ENCODE data around the gene TRIML2. TPM values are rescaled to one million over a fixed set of nuclear protein-coding genes. Genes with fewer than 3 reads are reported as not detected.

Gene TRIML2
- total and polyA plus RNA-seq, 2 of the 13 experiments (the other 11 are each of a cell fraction or from before 2014, with no cell fraction given), result not detected

DNA sequence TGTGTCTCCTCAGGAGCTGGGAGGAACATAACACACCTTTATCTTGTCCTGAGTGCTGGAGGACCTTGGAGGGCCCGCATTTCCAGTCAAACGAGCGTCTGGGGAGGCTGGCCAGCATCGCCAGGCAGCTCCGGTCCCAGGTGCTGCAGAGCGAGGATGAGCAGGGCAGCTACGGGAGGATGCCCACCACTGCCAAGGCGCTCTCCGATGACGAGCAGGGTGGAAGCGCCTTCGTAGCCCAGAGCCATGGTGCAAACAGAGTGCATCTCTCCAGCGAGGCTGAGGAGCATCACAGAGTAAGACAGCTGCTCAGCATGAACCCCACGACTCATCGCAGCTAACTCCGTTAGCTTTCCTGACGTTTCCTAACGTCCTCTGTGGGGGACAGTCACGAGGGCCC is 30.3 kb upstream of the TRIML2 start (continued):
- TF ChIP-seq MEIS2 (CRISPR knock-in tag; IDR thresholded peaks at IDR 0.05) (no peak), ELF3 (CRISPR knock-in tag; IDR thresholded peaks at IDR 0.05) (no peak), GABPA (IDR thresholded peaks at IDR 0.05; ENCODE audit: low read depth, low read length) (no peak), GABPA (CRISPR knock-in tag; IDR thresholded peaks at IDR 0.05; ENCODE audit: low read depth) (no peak), AGO2 (optimal IDR thresholded peaks at IDR 0.05; ENCODE audit: low read depth, low read length) (no peak), ZNF773 (CRISPR knock-in tag; IDR thresholded peaks at IDR 0.05; ENCODE audit: borderline replicate concordance) (no peak)

DNA sequence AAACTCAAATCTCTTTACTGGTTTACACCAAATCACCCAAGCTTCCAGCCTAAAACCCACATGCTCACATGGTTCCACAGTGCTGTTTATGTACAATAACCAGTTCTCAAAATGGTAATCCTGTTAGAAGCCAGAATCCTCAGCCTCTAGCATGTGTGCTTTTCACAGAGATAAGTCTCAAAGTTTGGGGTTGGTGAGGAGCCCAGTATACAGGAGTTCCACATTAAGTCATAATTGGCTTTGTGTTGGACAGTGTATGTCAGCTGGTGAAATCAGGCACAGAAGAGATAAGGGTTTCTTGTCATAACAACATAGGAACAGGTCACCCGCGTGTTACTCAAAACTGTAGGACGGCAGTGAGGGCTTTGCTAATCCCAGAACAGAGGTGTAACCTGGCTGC is 29.7 kb upstream of the TRIML2 start, which contains the start of gene TRIML1:
Gene TRIML1 (plus strand): TSS at position 301 of the 400 bp plus-strand sequence. CDS start 118 bp downstream, outside the sequence.
- no peak within 1 kb of the TSS for H3K9ac ChIP-seq (ENCODE audit: insufficient read depth, low read depth, low read length)
- POLR2A ChIA-PET, result no interaction called here
- H3K4me2 ChIP-seq (ENCODE audit: low read depth, low read length), result no peak within 1 kb of the TSS
- 13% methylated on average over 3 of the region's 3 CpGs for WGBS (ENCODE audit: low lambda C conversion rate)
- DNase-seq (ENCODE audit: low spot score) (no peak), ATAC-seq (no peak), FAIRE-seq (no peak)
- CTCF ChIA-PET (ENCODE audit: low intra/inter-chr PET ratio, low total read pairs), result no interaction called here
- no peaks in the 10 kb centered on the region for H3K9me3 ChIP-seq (ENCODE audit: low read length)
- TF ChIP-seq ZFYVE20 (CRISPR knock-in tag; IDR thresholded peaks at IDR 0.05; ENCODE audit: borderline replicate concordance, low read depth), result no peak
- no peak for TF ChIP-seq RXRA (CRISPR knock-in tag; IDR thresholded peaks at IDR 0.05)
- no peaks in the 10 kb centered on the region for H3K4me1 ChIP-seq (ENCODE audit: insufficient read depth, low read length)
- H3K27ac ChIP-seq (ENCODE audit: extremely low read length, insufficient read depth, low read length), result no peak within 1 kb of the TSS
- H4K20me1 ChIP-seq (ENCODE audit: insufficient read depth, low read length), result no peaks in the 10 kb centered on the region
- peaks cover 0 to 10% of the 10 kb centered on the region in 2 experiments; a peak in 3 of 5 replicates for H3K27me3 ChIP-seq (ENCODE audit: control insufficient read depth in 1 of 2, insufficient read depth in 2 of 2, low read length in 2 of 2)
- in situ Hi-C loops (cut with HindIII; ENCODE audit: extremely low pct_ligation_motif_present, low pct_unique_long_range_greater_than_20kb) (no loop called here), intact Hi-C loops (cut with micrococcal nuclease; ENCODE audit: unreplicated experiment) (no loop called here)
- H3K4me3 ChIP-seq (replicated peaks in 1 of 3; ENCODE audit: insufficient read depth in 1 of 3, low read depth in 2 of 3, low read length in 3 of 3), result no peak within 1 kb of the TSS
- H3K36me3 ChIP-seq (replicated peaks in 1 of 2; ENCODE audit: control insufficient read depth in 1 of 2, insufficient read depth in 2 of 2, low read length in 2 of 2), result no peaks in the 10 kb centered on the region
- BruUV-seq (replicated peaks), result no TSS peak
- no peak within 1 kb of the TSS for H2AFZ ChIP-seq (ENCODE audit: low read length)
- no peaks in the 10 kb centered on the region for H3K79me2 ChIP-seq (ENCODE audit: insufficient read depth, low read length)

DNA sequence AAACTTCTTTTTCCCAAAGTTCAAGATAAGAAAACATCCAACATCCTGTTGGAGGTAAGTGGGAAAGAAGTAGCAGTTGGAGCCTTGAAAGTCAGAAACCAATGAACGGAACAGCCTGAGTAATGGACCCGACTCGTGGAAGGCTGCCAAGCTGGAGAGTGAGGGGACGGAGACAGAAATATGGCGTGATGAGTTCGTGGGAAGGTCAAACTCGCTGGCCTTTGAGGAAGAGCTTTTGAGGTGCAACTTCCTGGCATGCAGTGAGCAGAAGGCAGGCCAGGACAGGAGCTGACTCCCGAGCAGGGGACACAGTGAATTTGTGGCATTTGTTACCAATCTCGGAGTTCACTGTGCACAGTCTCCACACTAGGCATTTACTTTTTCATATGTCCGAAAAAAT is 28.8 kb upstream of the TRIML2 start:
- intact Hi-C loops (cut with micrococcal nuclease; ENCODE audit: unreplicated experiment), result no loop called here
- no peak for FAIRE-seq
- CTCF ChIA-PET (ENCODE audit: low intra/inter-chr PET ratio, low total read pairs), result no interaction called here
- TF ChIP-seq, protein P1, sequence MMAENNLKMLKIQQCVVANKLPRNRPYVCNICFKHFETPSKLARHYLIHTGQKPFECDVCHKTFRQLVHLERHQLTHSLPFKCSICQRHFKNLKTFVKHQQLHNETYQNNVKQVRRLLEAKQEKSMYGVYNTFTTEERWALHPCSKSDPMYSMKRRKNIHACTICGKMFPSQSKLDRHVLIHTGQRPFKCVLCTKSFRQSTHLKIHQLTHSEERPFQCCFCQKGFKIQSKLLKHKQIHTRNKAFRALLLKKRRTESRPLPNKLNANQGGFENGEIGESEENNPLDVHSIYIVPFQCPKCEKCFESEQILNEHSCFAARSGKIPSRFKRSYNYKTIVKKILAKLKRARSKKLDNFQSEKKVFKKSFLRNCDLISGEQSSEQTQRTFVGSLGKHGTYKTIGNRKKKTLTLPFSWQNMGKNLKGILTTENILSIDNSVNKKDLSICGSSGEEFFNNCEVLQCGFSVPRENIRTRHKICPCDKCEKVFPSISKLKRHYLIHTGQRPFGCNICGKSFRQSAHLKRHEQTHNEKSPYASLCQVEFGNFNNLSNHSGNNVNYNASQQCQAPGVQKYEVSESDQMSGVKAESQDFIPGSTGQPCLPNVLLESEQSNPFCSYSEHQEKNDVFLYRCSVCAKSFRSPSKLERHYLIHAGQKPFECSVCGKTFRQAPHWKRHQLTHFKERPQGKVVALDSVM (CRISPR knock-in tag; IDR thresholded peaks at IDR 0.05), result no peak
- TF ChIP-seq, protein P2, sequence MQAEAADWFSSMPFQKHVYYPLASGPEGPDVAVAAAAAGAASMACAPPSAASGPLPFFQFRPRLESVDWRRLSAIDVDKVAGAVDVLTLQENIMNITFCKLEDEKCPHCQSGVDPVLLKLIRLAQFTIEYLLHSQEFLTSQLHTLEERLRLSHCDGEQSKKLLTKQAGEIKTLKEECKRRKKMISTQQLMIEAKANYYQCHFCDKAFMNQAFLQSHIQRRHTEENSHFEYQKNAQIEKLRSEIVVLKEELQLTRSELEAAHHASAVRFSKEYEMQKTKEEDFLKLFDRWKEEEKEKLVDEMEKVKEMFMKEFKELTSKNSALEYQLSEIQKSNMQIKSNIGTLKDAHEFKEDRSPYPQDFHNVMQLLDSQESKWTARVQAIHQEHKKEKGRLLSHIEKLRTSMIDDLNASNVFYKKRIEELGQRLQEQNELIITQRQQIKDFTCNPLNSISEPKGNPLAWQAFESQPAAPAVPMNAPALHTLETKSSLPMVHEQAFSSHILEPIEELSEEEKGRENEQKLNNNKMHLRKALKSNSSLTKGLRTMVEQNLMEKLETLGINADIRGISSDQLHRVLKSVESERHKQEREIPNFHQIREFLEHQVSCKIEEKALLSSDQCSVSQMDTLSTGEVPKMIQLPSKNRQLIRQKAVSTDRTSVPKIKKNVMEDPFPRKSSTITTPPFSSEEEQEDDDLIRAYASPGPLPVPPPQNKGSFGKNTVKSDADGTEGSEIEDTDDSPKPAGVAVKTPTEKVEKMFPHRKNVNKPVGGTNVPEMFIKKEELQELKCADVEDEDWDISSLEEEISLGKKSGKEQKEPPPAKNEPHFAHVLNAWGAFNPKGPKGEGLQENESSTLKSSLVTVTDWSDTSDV (CRISPR knock-in tag; IDR thresholded peaks at IDR 0.05), result no peak
- TF ChIP-seq SMAD9 (CRISPR knock-in tag; IDR thresholded peaks at IDR 0.05) (no peak), MAF1 (CRISPR knock-in tag; IDR thresholded peaks at IDR 0.05; ENCODE audit: borderline replicate concordance) (no peak), CREM (IDR thresholded peaks at IDR 0.05) (no peak), CREM (CRISPR knock-in tag; IDR thresholded peaks at IDR 0.05) (no peak), GPN1 (CRISPR knock-in tag; IDR thresholded peaks at IDR 0.05; ENCODE audit: borderline replicate concordance) (no peak)

More for the DNA sequence above, 28.8 kb upstream of the TRIML2 start:
- H3K4me1 ChIP-seq (ENCODE audit: insufficient read depth, low read length), result no peaks in the 10 kb centered on the region
- no peak for ATAC-seq
- H3K36me3 ChIP-seq (replicated peaks in 1 of 2; ENCODE audit: control insufficient read depth in 1 of 2, insufficient read depth in 2 of 2, low read length in 2 of 2), result no peaks in the 10 kb centered on the region
- no peaks in the 10 kb centered on the region for H3K79me2 ChIP-seq (ENCODE audit: insufficient read depth, low read length)
- no peak overlapping the region for H3K4me3 ChIP-seq (replicated peaks in 1 of 3; ENCODE audit: insufficient read depth in 1 of 3, low read depth in 2 of 3, low read length in 3 of 3)
- peaks cover 0 to 10% of the 10 kb centered on the region in 2 experiments; a peak in 3 of 5 replicates for H3K27me3 ChIP-seq (ENCODE audit: control insufficient read depth in 1 of 2, insufficient read depth in 2 of 2, low read length in 2 of 2)
- 22% methylated on average over 9 of the region's 10 CpGs for WGBS (ENCODE audit: low lambda C conversion rate)
- in situ Hi-C loops (cut with HindIII; ENCODE audit: extremely low pct_ligation_motif_present, low pct_unique_long_range_greater_than_20kb), result no loop called here
- BruUV-seq (replicated peaks), result no TSS peak
- POLR2A ChIA-PET, result no interaction called here
- no peak overlapping the region for H2AFZ ChIP-seq (ENCODE audit: low read length)
- no peak overlapping the region for H3K9ac ChIP-seq (ENCODE audit: insufficient read depth, low read depth, low read length)
- no peak for DNase-seq (ENCODE audit: low spot score)
- H3K9me3 ChIP-seq (ENCODE audit: low read length), result no peaks in the 10 kb centered on the region
- H4K20me1 ChIP-seq (ENCODE audit: insufficient read depth, low read length), result no peaks in the 10 kb centered on the region
- H3K4me2 ChIP-seq (ENCODE audit: low read depth, low read length), result no peak overlapping the region
- no peak overlapping the region for H3K27ac ChIP-seq (ENCODE audit: extremely low read length, insufficient read depth, low read length)

Measured in HepG2 (cell line).